Stimulated activated CD4-positive, alpha-beta T cell treated with anti-CD3 and anti-CD28 coated beads, TNF-alpha, amount 100 ng/mL, for 4 hours (primary cell): Measurements from ENCODE around the gene TACC3.

Source experiments
- DNase-seq, 3 experiments: peaks; one replicate each; pipeline ENCODE4 v3.0.0-alpha.2; 2020; ENCODE audit warnings: low read depth in 3 of 3

The TACC3 gene

GRCh38 chr4:1793940-1794808 lies 72.9 kb downstream of the TACC3 start:
- no peak for DNase-seq
